ENCODE results near the gene PITX1.

DNA sequence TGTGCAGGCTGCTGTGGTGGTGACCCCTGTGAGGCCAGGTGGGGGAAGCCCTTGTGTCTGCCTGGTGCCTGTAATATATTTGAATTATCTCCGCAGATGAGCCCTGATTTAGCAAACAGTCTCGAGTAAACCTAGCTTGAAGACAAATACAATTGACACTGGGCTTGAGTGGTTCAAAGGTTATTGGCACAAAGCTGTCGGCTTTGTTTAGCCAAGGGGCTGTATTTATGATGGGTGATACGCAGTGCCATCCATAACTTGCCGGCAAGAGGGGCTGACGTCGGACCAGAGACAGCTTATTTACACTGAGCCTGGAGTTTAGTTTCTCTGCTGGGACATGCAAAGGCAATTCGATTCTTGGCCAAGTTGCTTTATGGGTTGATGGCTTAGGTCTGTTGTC is 20.0 kb upstream of the PITX1 start:
- TF ChIP-seq EZH2 (IDR thresholded peaks at IDR 0.05; ENCODE audit: insufficient read depth, poor library complexity, severe bottlenecking) (no peak), EZH2phosphoT487 (IDR thresholded peaks at IDR 0.05; ENCODE audit: insufficient read depth, low read depth) (no peak)
